GM21423 (cell line): ENCODE results near the gene MZF1.

ENCODE experiments used
- ATAC-seq: cut with Tn5 transposase; IDR thresholded peaks from one replicate; pipeline ENCODE4 v1.9.1; 2021; ENCODE audit warnings: mild to moderate bottlenecking, moderate library complexity; ENCODE audit not compliant: unreplicated experiment

MZF1 gene

DNA sequence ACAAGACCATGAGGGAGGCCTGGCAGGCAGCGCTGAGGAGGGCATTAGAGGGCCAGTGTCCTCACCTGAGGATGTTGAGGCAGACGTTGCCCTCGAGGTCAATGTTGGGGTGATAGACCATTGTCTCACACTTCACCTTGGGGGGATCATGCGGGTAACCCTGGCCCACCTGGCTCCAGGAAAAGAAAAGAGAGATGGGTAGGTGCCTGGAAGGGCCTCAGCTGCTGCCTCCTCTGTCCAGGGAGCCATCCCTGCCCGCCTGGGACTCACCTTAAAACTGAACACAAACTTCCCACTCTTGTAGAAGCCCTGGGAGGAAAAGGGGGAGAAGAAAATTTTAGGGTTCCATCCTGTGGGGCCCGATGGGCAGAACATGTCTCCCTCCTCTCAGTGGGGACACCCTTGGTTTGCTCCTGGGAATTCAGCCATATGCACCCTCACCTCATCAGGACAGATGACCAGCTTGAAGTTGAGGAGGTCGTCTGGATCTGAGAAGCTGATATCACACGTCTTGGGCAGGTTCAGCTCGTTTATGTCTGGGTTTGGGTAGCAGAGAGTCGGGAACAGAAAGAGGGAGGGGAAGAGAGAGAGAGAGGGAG lies 16.4 kb downstream of the MZF1 start:
- no peak for ATAC-seq

DNA sequence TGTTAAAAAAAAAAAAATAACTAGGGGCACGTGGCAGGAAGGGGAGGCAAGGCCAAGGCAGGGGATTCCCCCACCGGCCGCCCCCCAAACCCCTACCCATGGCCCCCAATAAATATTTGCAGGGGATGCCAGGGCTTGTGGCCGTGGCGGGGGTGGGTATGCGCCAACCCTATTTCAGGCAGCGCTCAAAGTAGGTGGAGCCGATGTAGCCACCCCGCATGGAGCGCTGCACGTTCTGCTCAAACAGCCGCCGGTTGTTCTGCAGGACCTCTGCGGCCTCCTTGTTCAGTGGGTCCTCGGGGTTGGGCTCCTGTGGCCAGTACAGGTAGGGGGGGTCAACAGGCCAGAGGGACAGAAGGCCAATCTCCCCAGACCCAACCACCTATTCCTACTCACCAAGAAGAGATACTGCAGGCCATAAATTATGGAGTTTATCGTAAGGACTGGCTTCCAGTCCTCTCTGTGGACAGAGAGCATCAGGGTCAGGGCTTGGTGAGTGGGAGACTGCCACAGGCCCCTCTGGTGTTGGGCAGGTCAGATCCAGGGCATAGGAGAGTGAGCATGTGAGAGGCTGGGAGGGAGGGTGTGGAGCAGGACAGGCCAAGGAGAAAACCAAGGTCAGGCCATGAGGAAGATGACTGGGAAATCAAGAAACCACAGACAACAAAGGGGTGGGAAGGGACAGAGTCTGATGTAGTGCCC lies 17.1 kb downstream of the MZF1 start:
- no peak for ATAC-seq

DNA sequence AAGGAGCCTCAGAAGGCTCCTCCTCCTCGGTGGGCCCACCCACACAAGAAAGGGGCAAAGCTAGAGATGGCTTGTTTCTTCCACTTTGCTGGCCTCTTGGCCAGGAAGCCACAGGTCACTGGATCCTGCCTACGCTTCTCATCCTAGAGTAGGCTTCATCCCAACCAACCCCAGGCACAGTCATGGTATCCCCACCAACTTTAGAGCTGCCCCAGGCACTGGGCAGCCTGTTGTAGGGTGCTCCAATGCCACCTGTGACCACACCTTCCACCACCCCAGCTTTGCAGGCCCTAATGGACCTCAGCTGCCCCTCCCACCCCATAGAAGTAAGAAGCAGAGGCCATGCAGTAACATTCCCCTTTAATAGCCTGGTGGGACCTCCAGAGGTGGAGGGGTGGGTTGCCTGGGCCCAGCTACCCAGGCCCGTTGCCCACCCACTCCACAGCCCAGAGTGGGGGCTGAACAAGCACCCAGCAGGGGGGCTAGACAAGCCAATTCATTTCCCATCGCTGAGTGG lies 17.7 kb downstream of the MZF1 start:
- no peak for ATAC-seq

DNA sequence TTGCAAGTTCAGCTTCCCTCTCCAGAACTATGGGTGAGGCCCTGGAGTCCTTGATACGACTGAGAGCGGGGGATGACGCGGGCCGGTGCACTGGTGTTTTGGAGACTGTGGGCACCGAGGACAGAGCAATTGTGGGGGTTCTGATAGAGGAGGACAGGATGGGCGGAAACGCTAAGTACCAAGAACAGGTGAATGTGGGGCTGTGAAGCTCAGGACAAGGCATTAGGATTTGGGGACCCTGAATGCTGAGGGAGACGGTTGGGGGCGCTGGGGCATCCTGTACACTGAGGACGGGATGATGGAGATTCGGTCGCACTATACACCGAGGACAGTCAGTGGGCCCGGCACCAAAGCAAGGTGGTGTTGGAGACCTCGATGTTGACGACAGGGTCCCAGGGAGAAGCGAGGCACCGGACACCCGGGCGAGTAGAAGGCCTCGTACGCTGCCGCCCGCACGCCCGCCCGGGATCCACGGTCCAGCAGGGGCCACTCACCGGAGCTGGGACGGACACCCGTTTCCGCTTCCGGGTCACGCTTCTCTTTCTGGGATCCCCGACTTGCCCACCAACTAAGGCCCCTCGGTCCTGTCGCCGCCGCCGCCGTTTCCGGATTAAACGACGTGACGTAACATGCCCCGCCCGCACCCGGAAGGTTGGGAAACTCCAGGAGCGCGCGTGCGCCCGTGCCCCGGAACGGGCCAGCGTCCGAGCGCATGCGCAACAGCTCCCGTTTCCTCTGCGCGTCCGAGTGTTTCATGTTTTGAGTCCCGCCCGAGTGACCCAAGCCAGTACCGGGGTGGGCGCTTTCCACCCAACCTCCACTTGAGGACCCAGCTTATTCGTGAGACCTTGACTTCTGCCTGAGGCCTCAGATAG lies 18.4 kb downstream of the MZF1 start, which contains the start of gene CHMP2A:
Gene CHMP2A (minus strand): TSS at position 612 of the 875 bp plus-strand sequence. CDS start 893 bp downstream, outside the sequence.
- ATAC-seq, result peak; percentile 32

DNA sequence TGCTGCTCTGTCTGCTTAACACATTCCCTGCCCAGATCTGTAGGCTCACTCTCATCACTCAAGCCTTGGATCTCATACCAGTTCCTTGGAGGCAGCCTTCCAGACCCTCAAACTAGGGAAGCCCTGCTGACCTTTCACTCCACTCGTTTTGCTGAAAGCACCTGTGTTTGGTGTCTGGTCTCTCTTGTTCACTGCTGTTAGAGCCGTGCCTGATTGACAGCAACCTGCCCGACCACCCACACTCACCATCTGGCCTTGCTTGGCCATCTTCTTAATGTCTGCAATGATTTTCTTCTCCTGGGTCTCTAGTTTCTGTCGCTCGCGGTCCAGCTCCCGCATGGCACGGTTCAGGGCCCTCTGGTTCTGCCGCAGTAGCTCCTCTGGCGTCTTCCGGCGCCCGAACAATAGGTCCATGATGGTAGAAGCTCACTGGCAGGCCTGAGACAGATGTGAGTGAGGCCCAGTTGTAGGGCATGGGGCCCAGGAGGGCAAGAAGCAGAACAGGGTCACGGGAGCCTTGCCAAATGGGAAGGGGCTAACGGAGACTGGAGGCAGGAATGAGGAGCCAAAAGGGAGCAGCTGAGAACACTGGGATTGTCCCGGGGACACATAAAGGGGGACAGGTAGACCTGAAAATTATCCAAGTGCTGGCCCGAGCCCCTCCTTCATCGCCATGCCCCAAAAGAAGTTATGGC lies 19.2 kb downstream of the MZF1 start:
- no peak for ATAC-seq

DNA sequence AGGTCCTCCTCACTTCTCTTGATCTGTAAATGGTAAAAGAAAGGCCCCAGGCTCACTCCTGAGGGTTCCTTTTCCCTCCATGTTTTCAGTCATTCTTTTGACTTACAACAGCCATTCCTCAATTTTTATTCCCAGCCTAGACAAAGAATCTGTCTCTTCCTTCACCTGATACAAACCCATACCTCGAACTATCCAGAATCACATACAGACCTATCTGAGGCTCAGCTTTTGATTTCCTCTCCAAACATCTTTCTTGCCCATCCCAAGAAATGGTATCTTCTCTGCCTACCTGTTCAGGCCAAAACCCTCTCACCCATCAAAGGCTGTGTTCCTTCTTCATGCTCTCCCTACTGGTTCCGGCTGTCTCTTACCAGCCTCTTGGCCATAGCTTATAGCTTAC lies 20.5 kb downstream of the MZF1 start:
- ATAC-seq, result no peak

DNA sequence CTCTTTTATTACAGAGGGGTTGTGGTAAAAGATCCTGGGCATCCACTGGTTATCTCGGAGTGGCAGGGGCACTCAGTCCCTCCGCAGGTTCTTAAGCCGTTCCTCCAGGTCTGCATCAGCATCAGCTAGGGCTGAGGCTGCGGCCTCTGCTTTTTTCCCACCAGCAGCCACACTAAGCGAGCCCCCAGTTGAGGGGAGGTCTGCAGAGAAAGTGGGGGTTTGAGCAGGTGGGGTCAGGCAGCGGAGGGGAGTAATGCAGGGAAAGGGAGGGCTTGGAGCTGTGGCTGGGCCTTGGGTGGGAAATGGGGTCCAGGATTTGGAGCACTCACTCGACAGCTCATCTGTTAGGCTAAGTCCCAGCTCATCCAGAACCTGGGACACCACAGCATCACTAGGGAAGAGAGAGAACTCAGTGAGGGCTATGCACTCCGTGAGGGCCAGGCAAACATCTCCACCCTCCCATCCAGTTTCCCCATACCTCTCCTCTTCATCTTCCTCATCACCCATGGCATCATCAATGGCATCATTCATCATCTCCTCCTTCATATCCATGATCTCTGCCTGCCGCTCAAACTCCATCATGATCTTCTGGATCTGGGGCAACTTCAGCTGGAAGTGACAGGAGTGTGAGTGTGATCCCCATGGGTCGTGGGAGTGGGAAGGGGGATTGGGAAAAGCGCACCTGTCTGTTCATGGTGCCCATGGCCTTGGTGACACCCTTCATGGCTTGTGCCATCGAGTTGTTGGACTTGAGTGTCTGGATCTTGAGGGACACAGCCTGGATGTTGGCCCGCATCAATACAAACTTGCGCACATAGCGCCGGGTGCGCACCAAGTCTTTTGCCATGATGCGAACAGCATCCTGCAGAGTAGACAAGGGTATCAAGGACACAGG lies 21.3 kb downstream of the MZF1 start:
- no peak for ATAC-seq

DNA sequence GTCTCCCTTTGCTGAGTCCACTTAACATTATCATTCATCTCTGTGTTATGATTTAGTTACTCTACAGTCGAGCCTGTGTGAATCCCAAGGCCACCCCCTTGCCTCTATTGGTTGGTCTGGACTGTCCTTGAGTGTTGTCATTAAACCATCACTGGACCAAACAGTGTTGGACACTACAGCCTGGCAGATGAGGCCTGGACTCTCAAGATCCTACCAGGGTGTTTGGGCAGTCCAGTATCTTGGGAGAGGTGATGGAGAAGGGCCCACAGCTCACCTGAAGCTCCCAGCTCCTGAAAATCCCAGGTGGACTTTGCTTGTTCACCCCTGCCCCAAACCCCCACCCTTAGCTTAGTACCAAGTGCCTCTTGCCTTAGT lies 22.0 kb downstream of the MZF1 start:
- no peak for ATAC-seq

DNA sequence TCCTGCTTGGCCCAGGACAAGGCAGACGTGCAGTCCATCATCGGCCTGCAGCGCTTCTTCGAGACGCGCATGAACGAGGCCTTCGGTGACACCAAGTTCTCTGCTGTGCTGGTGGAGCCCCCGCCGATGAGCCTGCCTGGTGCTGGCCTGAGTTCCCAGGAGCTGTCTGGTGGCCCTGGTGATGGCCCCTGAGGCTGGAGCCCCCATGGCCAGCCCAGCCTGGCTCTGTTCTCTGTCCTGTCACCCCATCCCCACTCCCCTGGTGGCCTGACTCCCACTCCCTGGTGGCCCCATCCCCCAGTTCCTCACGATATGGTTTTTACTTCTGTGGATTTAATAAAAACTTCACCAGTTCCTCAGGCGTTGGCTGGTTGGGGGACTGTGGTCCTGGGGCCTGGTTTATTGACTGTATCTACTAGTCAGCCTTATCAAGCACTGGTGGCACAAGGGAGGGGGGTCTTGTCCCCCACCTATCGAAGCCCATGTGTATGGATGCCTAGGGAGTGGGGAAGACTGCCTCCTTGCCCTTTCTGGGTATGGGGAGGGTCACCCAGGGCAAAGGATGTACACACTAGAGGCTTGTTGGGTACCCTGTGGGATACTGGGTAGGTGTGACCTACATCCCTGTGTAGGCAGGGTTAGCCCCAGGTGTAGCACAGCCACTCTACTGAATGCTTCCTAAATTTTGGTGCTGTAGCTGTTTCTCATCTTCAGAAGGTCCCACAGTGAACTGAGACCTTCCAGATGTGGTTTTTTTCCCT lies 22.6 kb downstream of the MZF1 start:
- ATAC-seq, result no peak

DNA sequence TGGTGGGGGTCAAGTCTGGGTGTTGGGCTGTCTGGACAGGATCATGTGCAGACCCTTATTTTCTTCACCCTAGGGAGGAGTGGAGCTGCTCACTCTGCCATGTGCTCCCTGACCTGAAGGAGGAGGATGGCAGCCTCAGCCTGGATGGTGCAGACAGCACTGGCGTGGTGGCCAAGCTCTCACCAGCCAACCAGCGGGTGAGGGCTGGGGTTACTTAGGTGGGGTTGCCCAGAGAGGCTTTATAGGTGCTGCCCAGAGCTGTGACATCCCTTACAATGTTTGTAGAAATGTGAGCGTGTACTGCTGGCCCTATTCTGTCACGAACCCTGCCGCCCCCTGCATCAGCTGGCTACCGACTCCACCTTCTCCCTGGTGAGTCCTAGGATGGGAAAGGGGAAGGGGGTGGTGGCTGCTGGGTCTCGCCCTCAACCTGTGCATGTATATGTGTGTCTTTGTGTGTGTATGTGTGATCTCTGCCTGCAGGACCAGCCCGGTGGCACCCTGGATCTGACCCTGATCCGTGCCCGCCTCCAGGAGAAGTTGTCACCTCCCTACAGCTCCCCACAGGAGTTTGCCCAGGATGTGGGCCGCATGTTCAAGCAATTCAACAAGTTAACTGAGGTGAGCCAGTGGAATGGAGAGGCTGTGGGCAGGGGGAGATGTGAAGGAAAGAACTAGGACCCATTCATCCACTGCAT lies 23.3 kb downstream of the MZF1 start:
- no peak for ATAC-seq

DNA sequence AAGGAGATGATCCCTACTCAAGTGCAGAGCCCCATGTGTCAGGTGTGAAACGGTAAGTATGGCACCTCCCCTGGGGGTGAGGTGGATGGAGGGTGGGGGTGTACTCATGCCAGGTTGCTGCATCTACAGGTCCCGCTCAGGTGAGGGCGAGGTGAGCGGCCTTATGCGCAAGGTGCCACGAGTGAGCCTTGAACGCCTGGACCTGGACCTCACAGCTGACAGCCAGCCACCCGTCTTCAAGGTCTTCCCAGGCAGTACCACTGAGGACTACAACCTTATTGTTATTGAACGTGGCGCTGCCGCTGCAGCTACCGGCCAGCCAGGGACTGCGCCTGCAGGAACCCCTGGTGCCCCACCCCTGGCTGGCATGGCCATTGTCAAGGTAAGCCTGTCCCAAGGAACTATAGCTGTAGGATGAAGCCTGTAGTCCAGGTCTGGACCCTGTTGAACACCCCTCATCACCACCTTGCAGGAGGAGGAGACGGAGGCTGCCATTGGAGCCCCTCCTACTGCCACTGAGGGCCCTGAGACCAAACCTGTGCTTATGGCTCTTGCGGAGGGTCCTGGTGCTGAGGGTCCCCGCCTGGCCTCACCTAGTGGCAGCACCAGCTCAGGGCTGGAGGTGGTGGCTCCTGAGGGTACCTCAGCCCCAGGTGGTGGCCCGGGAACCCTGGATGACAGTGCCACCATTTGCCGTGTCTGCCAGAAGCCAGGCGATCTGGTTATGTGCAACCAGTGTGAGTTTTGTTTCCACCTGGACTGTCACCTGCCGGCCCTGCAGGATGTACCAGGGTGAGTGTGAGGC lies 24.1 kb downstream of the MZF1 start:
- no peak for ATAC-seq

DNA sequence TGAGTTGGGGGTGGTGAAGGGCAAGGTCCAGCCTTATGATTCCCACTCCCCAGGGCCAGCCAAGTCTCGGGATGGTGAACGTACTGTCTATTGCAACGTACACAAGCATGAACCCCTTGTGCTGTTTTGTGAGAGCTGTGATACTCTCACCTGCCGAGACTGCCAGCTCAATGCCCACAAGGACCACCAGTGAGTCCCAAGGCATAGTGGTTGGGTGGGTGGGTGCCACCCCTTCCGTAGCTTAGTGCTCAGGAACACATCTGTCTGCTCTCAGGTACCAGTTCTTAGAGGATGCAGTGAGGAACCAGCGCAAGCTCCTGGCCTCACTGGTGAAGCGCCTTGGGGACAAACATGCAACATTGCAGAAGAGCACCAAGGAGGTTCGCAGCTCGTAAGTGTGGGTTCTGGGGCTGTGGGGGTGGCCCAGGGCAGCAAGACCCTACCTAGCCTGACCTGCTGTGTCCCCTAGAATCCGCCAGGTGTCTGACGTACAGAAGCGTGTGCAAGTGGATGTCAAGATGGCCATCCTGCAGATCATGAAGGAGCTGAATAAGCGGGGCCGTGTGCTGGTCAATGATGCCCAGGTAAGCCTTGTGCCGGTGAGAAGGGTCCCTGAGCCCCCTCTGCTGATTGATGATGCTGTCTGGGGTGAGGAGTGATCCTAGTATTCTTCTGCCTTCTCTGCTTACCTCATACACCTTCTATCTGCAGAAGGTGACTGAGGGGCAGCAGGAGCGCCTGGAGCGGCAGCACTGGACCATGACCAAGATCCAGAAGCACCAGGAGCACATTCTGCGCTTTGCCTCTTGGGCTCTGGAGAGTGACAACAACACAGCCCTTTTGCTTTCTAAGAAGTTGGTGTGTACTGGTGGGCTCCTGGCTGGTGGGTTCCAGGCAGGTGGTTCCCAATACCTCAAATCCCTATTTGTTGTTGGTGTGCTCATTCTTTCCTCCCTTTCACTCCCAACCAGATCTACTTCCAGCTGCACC lies 25.5 kb downstream of the MZF1 start:
- ATAC-seq, result no peak

DNA sequence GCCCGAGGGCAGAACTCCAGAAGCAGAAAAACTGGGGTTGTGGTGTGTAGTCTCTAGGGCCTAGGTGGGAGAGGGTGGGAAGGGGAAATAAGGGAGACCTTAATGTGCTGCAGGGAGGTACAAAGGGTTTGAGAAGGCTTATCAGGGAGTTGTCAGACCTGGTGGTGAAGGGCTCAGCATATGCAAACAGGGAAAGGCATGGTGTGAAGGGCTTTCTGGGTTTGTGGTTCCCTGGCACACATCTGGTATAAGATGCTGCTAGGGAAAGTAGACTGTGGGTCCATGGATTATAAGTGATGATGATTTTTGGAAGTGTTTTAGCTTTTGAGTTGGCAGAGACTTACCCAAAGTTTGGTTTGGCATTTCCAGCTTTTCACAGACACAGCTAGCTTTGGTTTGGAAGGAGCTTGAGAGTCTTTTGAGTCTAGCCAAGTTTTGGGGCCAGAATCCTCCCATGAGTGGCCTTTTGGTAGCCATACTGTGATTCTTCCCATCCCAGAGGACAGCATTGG lies 27.1 kb downstream of the MZF1 start:
- ATAC-seq, result no peak

DNA sequence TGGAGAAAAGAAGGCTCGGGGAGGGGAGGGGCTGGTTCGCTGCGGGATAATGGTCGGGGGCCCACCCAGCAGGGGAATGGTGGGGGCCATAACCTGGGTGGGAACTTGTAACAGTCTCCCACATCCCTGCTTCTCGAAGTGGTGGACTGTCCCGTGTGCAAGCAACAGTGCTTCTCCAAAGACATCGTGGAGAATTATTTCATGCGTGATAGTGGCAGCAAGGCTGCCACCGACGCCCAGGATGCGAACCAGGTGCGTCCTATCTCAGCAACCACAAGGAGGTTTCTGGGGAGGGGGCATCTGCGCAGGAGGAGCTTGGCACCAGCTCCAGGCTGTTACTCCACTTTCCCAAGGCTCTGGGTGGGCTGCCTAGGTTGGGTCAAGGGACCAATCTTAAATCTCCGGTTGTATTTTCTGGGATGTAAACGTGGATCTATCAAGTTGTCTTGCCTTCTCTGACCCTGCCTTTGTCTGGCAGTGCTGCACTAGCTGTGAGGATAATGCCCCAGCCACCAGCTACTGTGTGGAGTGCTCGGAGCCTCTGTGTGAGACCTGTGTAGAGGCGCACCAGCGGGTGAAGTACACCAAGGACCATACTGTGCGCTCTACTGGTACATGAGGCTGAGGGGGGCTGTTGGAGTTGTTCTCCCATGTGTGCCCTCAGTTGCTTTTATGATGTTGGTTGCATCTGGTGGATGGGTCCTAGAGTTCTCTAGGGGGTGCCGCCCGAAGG lies 27.7 kb downstream of the MZF1 start:
- no peak for ATAC-seq

DNA sequence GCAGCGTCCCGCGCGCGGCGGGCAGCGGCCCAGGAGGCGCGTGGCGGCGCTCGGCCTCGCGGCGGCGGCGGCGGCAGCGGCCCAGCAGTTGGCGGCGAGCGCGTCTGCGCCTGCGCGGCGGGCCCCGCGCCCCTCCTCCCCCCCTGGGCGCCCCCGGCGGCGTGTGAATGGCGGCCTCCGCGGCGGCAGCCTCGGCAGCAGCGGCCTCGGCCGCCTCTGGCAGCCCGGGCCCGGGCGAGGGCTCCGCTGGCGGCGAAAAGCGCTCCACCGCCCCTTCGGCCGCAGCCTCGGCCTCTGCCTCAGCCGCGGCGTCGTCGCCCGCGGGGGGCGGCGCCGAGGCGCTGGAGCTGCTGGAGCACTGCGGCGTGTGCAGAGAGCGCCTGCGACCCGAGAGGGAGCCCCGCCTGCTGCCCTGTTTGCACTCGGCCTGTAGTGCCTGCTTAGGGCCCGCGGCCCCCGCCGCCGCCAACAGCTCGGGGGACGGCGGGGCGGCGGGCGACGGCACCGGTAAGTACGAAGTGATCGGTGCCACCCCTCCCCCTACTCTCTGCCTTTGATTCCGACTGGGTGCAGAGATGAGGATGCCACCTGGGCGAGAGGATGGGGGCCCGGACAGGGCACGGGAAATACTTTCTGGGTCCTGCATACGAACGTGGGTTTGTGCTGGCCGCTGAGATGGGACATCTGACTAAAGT lies 28.4 kb downstream of the MZF1 start:
- ATAC-seq, result peak; percentile 36
